ENCODE results near the gene JUNB.
A peak's percentile ranks its signal among the peaks of the same experiment; 100 is the strongest.
"Not testable (repeated sequence)": the region's sequence is repeated elsewhere in the genome, so short reads cannot be mapped to it uniquely, and the experiment has no call there.

Gene JUNB

DNA sequence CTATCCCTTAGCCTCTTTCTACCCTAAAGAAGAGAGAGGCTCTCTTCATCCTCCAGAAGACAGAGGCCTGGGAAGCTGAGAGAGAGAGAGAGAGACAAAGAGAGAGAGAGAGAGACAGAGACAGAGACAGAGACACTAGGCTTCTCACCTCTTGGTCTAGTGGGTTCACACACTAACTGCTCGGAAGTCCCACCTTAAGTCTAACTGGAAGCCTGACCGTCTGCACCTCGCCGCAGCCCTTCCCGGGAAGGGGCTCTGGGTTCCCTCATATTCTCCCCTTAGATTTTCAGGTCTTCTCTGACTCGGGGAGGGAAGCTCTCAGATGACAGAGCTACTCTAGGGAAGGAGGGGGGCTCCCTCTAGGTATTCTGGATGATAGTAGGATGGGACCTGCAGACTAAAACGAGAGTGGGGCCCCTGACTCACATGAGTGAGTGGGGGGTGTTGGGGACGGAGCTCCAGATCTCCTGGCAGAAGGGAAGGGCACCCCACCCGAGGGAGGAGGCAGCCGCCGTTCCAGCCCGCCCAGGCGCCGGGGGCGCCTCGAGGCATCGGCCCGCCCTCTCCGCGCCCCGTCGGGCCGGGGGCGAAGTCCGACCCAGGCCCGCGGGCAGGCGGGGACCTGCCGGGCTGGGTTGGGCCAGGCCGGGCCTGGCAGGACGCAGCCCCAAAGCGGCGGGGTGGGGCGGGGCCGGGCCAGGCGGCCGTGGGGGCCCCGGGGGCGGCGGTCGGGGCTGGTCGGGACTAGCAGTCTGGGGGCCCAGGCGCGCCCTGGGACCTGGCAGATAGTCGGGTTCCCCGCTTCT lies 2.0 kb upstream of the JUNB start:
- no peak for DNase-seq (ENCODE audit: low spot score)

DNA sequence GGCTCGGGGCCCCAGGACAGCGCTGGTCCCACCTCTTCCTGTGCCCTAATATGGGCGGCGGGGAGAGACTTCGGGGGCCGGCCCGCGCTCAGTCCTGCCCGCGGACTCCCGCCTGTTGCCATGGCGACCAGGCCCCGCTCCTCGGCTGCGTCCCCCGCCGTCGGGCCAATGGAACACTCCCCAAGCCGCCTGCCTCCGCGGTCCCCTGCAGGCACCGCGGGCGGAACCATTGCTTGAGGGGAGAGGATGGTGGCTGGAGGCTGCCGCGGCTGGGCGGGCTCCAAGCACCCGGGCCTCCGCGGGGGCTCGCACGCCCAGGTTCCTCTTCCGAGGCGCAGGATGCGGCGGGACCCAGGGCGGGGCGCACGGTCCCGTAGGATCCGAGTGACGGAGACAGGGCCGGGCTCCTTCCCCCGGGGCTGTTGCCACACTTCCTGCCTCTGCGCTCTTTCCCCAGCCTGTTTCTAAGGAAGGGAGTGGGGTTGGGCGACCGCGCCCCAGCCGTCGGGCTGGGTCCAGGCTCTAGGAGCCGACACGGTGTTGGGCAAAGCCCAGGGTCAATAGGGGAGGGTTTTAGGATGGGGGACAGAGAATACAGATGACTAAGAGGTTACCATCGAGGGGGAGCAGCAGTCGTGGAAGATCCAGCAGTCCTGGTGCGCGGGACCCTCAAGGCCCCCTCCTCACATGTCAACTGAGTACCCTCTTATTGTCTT lies 1.2 kb upstream of the JUNB start:
- peak; percentile 91 for DNase-seq (ENCODE audit: low spot score)

DNA sequence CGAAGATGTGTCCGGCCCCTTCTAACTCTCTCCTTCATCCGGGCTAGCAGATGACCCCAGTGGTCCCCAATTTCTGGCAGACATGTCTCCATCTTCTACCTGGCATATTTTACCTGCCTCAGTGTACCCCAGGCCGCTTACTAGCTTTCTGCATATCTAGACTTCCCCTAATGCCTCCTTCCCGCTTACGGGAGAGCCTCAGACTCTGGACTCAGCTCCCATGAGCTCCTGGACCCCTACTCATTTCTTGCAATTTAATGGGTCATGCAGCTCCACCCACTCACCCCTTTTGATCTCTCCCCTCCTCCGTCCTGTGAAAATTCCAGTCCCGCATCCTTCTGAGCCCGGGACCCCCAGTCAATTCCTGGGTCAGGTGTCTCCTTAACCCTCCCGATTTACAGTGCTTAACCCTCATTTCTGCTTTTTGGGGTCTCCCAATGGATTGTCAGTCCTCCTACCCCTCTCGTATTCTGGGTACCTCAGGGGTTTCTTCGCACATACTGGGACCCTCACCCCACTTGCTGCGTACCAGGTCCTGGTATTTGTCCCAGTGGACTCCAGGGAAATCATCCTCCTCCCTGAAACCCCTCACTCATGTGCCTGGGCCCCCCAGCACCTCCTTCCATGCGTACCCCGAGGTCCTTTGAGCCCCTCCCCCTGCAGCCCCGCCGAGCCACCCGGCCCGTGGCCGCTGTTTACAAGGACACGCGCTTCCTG lies 500 bp upstream of the JUNB start:
- no peak for DNase-seq (ENCODE audit: low spot score)

DNA sequence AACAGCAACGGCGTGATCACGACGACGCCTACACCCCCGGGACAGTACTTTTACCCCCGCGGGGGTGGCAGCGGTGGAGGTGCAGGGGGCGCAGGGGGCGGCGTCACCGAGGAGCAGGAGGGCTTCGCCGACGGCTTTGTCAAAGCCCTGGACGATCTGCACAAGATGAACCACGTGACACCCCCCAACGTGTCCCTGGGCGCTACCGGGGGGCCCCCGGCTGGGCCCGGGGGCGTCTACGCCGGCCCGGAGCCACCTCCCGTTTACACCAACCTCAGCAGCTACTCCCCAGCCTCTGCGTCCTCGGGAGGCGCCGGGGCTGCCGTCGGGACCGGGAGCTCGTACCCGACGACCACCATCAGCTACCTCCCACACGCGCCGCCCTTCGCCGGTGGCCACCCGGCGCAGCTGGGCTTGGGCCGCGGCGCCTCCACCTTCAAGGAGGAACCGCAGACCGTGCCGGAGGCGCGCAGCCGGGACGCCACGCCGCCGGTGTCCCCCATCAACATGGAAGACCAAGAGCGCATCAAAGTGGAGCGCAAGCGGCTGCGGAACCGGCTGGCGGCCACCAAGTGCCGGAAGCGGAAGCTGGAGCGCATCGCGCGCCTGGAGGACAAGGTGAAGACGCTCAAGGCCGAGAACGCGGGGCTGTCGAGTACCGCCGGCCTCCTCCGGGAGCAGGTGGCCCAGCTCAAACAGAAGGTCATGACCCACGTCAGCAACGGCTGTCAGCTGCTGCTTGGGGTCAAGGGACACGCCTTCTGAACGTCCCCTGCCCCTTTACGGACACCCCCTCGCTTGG lies 966 bp downstream of the JUNB start:
- no peak for DNase-seq (ENCODE audit: low spot score)

DNA sequence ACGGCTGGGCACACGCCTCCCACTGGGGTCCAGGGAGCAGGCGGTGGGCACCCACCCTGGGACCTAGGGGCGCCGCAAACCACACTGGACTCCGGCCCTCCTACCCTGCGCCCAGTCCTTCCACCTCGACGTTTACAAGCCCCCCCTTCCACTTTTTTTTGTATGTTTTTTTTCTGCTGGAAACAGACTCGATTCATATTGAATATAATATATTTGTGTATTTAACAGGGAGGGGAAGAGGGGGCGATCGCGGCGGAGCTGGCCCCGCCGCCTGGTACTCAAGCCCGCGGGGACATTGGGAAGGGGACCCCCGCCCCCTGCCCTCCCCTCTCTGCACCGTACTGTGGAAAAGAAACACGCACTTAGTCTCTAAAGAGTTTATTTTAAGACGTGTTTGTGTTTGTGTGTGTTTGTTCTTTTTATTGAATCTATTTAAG lies 1.6 kb downstream of the JUNB start:
- no peak for DNase-seq (ENCODE audit: low spot score)

DNA sequence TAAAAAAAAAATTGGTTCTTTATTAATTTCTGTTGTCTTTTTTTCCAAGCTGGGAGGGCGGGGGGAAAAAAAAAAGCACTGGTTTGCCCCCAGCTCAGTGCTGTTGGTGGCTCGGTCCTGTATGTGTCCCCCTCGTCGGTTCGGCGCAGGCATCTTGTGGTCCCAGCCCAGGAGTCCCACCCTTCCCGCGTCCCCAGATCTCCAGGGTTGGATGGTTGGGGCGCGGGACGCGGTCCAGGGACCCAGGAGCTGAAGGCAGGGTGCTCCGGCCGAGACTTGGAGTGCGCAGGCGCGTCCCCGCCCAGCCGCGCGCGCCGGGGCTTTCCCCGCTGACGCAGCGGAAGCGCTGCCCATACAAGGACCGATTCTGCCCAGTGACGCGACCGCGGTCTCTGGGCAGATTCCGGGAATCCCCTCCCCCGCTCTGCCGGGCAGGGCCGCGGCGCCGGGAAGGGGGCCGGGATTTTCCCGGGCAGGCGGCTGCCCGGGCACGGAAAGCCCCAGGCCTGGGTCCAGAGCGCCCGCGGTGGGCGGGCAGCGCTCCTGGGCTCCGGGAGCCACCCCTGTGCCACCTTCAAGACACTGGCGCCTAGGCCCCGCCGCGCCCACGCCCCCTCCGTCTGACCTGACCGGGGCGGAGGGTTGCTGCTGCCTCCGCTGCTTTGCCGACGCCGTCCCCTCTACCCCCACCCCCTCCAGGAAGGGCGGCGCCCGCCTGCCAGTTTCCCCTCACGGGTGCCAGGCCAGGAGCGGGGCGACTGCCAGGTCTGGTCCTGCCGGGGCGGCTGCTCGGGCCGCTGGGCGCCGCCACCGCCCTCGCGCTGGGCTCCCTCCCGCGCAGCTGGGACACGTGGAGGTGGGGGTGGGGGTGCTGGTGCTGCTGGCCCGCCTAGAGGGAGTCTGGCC lies 2.3 kb downstream of the JUNB start:
- DNase-seq (ENCODE audit: low spot score), result peak; percentile 89

DNA sequence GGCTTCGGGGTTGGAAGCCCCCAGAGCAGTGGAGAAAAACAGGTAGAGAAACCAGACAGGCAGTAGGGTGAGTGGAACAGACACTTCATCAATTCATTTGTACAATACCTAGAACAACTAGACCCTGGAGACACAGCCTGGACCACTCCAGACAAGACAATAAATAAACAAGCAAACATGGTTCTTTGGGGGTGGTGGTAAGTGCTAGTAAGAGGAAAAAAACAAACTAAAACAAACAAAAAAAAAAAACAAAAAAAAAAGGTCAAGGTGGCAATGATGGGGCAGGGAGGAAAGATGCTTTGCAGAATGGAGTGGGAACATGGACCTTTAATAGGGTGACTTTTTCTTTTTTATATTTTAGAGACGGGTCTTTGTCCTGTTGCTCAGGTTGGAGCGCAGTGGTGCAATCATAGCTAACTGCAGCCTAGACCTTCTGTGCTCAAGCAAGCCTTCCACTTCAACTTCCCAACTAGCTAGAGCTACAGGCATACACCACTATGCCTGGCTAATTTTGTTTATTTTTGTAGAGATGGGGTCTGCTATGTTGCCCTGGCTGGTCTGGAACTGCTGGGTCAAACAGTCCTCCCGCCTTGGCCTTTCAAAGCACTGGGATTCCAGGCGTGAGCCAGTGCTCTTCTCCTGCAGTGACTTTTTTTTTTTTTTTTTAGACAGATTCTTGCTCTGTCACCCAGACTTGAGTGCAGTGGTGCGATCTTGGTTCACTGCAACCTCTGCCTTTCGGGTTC lies 3.1 kb downstream of the JUNB start:
- DNase-seq (ENCODE audit: low spot score), result no peak

DNA sequence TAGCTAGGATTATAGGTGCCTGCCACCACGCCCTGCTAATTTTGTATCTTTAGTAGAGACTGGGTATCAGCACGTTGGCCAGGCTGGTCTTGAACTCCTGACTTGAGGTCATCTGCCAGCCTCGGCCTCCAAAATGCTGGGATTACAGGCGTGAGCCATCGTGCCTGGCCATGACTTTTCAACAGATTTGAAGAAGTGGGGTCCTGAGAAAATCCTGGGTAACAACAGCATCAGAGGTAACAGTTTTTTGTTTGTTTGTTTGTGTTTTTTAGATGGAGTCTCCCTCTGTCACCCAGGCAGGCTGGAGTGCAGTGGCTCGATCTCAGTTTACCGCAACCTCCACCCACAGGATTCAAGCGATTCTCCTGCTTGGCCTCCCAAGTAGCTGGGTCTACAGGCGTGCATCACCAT lies 3.7 kb downstream of the JUNB start:
- no peak for DNase-seq (ENCODE audit: low spot score)

DNA sequence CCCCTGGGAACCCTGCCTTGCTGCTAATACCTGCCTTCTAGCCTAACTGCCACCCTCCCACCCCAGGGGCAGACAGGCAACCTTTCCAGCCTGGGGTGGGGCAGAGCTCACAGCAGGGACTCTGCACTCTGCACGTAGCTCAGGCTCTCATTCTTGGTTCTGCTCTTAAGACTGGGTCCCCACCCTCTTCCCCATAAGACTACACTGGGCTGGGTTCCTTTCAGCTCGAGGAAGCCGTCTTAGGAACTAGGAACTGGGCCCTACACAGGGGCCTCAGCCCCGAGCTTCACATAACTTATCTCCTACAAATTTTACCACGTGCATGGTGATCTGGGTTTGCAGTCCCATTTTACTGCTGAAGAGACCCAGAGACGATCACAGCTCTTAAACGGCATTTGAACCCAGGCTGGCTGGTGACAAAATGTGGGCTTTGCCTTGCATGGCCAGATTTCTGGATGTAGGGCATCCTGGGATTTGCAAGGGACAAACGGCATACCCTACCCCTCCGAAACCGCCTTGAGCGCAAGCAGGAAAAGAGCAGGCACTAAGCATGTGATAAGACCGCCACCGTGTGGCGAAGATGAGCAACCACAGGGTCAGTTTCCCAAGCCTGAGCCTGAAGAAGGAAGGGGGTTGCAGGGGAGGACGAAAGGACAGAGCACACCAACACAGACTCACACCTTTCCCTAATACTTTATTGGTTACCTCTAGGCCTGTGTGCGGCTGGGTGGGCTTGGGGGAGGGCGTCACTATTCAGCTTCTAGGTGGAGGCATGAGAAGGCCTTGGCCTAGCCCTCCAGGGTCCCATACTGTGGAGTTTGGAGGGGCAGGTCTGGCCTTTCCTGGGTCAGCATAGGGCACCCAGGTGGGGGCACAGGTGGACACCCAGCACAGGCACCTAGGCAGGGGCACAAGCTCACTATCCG lies 5.1 kb downstream of the JUNB start:
- DNase-seq (ENCODE audit: low spot score), result peak; percentile 64

DNA sequence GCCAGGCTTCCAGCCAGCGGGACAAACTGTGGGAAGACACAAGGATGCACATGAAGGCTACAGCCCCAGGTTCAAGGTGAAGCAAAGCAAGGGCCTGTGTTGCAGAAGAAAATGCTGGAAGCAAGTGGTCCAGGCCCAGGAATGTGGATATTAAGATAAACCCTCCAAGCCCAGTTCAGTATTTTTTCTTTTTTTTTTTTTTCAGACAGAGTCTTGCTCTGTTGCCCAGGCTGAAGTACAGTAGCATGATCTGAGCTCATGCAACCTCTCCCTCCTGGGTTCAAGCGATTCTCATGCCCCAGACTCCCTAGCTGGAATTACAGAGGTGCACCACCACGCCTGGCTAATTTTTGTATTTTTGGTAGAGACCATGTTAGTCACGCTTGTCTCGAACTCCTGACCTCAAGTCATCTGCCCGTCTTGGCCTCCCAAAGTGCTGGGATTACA lies 5.9 kb downstream of the JUNB start:
- DNase-seq (ENCODE audit: low spot score), result no peak

DNA sequence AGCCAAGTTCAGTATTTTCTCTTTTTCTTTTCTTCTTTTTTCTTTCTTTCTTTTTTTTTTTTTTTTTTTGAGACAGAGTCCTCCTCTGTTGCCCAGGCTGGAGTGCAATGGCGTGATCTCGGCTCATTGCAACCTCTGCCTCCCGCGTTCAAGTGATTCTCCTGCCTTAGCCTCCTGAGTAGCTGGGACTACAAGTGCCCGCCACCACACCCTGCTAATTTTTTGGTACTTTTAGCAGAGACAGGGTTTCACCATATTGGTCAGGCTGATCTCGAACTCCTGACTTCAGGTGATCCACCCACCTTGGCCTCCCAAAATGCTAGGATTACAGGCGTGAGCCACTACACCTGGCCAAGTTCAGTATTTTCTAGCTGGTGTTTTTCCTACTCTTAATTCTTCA lies 6.3 kb downstream of the JUNB start:
- not testable (repeated sequence) for DNase-seq (ENCODE audit: low spot score)

DNA sequence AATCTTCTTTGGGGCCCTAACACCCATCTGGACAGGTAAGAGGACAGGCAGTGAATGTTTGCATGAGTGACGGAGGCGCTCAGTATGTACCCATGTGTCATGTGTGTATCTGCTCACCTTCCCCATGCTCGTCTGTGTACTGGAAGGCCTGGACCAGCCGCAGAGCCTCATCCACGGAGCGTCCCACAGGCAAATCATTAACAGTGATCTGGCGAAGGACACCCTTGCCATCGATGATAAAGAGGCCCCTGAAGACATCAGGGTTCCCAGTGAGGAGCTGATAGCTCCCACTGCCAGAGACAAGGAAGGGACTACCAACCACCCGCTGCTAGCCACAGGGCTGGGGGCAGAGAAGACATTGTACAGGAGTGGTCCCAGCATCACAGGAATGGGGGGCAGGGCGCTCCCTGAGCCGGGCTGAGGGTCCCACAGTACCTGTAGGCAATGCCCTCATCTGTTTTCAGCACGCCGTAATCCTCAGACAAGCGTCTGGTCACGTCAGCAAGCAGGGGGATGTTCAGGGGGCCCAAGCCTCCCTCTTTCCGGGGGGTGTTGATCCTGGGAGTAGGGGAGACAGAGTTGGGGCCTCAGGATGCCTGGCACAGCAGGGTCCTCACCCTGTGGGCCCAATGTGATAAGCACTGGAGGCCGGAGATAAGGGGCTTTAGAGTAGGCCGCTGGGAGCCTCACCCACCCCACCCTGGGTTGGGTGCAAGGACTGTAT lies 8.6 kb downstream of the JUNB start:
- DNase-seq (ENCODE audit: low spot score), result no peak

DNA sequence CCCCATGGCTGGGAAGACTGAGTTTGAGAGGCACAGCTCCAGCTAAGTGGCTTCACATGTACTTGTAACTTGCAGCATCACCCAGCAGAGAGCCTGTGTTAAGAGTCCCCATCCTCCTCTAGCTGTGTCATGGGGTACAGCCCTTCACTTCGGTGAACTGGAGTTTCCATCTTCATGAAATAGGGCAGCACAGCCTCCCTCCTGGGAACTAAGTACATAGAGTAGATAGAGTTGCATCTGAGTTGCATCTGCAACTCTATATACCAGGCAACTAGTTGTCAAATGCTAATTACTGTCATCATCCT lies 9.1 kb downstream of the JUNB start:
- no peak for DNase-seq (ENCODE audit: low spot score)

DNA sequence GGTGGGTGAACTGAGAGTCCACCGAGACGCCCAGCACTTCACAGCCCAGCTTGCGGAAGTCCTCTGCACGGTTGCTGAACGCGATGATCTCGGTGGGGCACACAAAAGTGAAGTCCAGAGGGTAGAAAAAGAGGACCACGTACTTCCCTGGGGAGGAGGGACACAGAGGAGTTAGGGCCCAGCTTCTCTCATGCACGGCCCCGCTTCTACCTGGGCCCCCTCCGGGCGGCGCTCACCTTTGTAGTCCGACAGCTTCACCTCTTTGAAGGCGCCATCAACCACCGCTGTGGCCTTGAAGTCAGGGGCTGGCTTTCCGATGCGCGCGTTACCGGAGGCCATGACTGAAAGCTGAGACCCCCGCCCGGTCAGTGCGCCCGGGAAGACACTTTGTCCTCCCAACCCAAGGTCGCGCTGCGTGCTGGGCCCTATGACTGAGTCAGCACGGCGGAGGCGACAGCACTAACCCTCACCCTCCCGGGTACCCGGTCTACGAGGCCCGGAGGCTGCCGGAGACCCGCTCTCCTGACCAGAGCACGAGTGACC lies 9.7 kb downstream of the JUNB start:
- no peak for DNase-seq (ENCODE audit: low spot score)

DNA sequence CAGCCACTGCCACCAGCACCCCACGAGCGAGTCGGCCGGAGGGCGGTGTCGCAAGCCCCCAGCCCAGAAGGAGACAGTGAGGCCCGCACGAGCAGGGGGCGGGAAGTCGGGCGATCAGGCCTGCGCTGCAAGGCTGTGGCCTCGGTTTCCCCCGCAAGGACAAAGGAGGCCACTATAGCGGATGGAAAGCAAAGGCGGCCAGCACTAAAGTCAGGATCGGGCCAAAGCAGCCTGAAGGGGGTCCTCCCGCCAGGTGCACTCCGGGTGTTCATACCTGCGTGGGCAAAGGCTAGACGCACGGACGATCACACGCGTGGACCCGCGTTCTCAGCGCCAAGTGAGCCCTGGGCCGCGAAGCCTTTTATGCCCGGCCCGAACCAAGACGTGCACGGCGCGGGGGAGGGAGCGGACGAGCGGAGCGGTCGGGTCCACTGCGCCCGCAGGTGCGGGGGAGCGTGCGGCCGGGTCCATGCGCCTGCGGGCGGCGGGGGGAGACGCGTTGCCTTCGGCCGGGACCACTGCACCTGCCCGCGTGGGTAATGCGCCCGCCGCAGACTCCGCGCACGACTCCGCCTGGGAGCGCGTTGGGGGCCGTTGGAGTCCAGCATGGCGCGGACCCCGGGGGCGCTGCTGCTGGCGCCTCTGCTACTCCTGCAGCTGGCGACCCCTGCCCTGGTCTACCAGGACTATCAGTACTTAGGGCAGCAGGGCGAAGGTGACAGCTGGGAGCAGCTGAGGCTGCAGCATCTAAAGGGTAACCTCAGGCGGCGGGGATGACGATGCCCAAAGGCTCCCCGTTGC lies 10.4 kb downstream of the JUNB start, which contains the start of the genes PRDX2 and THSD8:
Gene PRDX2 (minus strand): TSS at position 335 of the 801 bp plus-strand sequence. CDS start 539 bp downstream, outside the sequence.
Gene THSD8 (plus strand): TSS at position 604 of the 801 bp plus-strand sequence. CDS start 3 bp downstream, at position 607.
- DNase-seq (ENCODE audit: low spot score), result peak; percentile 87

DNA sequence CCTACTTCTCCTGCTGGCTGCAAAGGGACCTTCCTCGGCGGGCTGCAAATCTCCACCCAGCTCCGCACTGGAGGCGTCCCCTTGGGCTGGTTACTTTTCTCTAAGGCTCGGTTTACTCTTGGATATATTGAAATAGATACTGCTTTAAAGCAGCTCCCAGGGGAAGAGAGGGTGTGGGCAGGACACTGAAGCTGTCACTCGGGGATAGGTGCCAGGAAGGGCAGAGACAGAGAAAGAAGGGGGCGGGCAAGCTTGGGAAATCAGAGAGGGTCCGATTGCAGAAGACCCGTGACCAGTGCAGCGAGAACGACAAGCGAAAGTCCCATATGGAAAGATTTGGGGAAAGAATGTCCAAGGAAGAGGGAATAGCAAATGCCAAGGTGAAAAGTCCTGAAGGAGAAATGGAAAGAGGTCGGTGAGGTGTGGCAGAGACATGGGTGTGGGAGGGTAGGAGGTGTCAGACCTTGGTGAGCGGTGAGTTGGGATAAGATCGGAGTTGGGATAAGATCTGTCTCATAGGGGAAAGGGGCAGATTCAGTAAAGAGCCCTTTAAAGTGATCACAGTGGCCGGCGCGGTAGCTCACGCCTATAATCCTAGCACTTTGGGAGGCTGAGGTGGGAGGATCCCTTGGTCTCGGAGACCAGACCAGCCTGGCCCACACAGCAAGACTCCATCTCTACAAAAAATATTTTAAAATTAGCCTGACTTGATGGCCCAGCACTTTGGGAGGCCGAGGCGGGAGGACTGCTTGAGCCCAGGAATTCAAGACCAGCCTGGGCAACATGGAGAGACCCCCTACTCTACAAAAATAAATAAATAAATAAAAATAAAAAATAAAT lies 11.2 kb downstream of the JUNB start:
- no peak for DNase-seq (ENCODE audit: low spot score)
